ENCODE results near the gene PRDM4. TPM values are rescaled to one million over a fixed set of nuclear protein-coding genes. Genes with fewer than 3 reads are reported as not detected.

Gene PRDM4
- total and polyA plus RNA-seq, 4 donors, result 2.3 to 7.5 (median 5.6) TPM

Other genes starting within 250 kb of the PRDM4 start
- gene PWP1, start 75.3 kb downstream of the PRDM4 start, total RNA-seq, result 10 to 100 TPM; 17.5 to 33.6 TPM
- 10 to 100 TPM; 20.2 to 39.0 TPM for gene PWP1, start 75.3 kb downstream of the PRDM4 start, polyA plus RNA-seq
- gene ASCL4, start 13.6 kb upstream of the PRDM4 start, total RNA-seq, result under 1 TPM in 1 of 2 donors, not detected in 1; under 0.01 TPM
- gene ASCL4, start 13.6 kb upstream of the PRDM4 start, polyA plus RNA-seq, result not detected

All from liver (tissue), 4 donors.